Measurements from ENCODE around the gene BICDL1. TPM values are rescaled to one million over a fixed set of nuclear protein-coding genes. Genes with fewer than 3 reads are reported as not detected.

The BICDL1 gene, protein sequence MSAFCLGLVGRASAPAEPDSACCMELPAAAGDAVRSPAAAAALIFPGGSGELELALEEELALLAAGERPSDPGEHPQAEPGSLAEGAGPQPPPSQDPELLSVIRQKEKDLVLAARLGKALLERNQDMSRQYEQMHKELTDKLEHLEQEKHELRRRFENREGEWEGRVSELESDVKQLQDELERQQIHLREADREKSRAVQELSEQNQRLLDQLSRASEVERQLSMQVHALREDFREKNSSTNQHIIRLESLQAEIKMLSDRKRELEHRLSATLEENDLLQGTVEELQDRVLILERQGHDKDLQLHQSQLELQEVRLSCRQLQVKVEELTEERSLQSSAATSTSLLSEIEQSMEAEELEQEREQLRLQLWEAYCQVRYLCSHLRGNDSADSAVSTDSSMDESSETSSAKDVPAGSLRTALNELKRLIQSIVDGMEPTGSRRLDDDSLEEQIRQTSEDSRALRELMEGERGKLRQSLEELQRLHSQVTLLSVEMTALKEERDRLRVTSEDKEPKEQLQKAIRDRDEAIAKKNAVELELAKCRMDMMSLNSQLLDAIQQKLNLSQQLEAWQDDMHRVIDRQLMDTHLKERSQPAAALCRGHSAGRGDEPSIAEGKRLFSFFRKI
- 10 to 100 TPM in 1 of 4 donors, 1 to 10 TPM in 1, under 1 TPM in 2; 0.47 to 13.9 (median 1.2) TPM for total RNA-seq

DNA sequence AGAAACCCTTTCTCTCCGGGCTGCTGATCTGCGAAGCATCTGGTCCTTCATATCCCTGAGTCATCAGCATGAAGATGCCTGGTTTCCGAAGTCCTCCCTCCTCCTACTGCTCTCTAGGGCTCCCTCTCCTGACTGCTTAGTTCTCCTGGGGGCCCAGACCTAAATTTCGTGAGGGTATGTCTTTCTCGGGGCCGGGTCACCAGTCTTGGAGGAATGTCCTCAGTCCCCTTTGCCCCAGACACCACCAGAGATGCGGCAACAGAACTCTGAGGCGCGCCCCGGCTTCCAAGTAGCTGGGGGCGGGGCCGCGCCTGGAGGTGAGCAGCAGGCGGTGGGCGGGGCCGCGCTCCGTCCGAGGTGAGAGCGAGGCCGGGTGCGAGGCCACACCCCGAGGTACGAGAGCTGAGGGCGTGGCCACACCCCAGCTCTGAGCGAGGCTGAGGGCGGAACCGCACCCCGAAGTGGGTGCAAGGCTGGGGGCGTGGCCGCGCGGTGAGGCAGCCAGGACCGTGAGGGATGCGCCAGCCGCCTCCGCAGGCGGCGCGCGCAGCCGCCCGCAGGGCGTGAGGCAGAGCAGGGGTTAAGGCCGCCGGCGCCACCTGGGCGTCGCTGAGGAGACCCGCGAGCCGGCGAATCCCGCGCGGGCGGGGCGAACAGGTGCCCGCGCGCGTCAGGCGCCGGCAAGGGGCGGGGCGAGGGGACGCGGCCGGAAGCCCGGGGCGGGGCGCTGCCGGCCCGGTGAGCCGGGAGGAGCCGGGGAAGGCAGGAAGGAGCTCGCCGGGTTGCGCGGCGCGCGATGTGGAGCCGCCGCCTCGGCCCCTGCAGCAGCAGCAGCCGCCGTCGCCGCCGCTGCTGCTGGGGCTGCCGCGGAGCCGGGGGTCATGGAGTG, at the start of gene BICDL1:
BICDL1 (plus strand) TSS at position 765 of the 889 bp plus-strand sequence. CDS start 633 bp downstream, outside the sequence.
- peak within 1 kb of the TSS; percentile 20 to 64 for H3K4me3 ChIP-seq
- TF ChIP-seq, protein P1, sequence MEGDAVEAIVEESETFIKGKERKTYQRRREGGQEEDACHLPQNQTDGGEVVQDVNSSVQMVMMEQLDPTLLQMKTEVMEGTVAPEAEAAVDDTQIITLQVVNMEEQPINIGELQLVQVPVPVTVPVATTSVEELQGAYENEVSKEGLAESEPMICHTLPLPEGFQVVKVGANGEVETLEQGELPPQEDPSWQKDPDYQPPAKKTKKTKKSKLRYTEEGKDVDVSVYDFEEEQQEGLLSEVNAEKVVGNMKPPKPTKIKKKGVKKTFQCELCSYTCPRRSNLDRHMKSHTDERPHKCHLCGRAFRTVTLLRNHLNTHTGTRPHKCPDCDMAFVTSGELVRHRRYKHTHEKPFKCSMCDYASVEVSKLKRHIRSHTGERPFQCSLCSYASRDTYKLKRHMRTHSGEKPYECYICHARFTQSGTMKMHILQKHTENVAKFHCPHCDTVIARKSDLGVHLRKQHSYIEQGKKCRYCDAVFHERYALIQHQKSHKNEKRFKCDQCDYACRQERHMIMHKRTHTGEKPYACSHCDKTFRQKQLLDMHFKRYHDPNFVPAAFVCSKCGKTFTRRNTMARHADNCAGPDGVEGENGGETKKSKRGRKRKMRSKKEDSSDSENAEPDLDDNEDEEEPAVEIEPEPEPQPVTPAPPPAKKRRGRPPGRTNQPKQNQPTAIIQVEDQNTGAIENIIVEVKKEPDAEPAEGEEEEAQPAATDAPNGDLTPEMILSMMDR (IDR thresholded peaks at IDR 0.05) = no peak
- no peak for TF ChIP-seq POLR2AphosphoS5 (IDR thresholded peaks at IDR 0.05)
- TF ChIP-seq EP300 (IDR thresholded peaks at IDR 0.05) = no peak
- TF ChIP-seq POLR2A (IDR thresholded peaks at IDR 0.05) = no peak
- no peaks in the 10 kb centered on the region for H3K9me3 ChIP-seq
- H3K4me1 ChIP-seq = peaks cover 2 to 21% (median 7%) of the 10 kb centered on the region in 3 donors
- no peaks in the 10 kb centered on the region for H3K36me3 ChIP-seq
- ATAC-seq = peak; percentile 65
- H3K27me3 ChIP-seq = peaks cover 63% of the 10 kb centered on the region
- WGBS, 2 donors (ENCODE audit: low coverage in 1 of 2) = 3 to 5% methylated on average over 2 to 23 of the region's 94 CpGs
- H3K27ac ChIP-seq = peak within 1 kb of the TSS in 3 of 4 donors; percentile 18 to 58 (median 48)

DNA sequence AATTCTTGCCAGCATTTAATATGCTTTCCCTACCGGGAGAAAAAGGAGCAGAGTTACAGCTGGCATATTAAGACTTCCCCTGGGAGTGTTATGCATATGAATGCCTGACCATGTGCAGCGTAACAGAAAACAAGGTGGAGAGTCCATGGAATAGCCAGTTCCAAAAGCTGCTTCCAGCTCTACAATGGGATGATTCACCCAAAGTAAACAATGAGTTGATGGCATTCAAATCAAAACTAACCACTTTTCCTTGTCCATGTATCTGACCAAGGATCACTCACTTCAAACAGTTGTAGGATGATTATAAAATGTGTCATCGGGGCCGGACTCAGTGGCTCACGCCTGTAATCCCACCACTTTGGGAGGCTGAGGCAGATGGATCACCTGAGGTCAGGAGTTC, 48.1 kb upstream of the BICDL1 start:
- no peak overlapping the region for H3K4me3 ChIP-seq
- no peak overlapping the region for H3K27ac ChIP-seq
- H3K9me3 ChIP-seq = no peaks in the 10 kb centered on the region
- 37 to 41% methylated on average over 2 to 5 of the region's 5 CpGs for WGBS, 2 donors (ENCODE audit: low coverage in 1 of 2)
- no peaks in the 10 kb centered on the region for H3K4me1 ChIP-seq
- ATAC-seq = no peak
- TF ChIP-seq POLR2A (IDR thresholded peaks at IDR 0.05) (no peak), EP300 (IDR thresholded peaks at IDR 0.05) (no peak), POLR2AphosphoS5 (IDR thresholded peaks at IDR 0.05) (no peak)
- TF ChIP-seq, protein P1 (IDR thresholded peaks at IDR 0.05) = no peak
- H3K36me3 ChIP-seq = no peaks in the 10 kb centered on the region
- H3K27me3 ChIP-seq = peaks cover 33% of the 10 kb centered on the region

DNA sequence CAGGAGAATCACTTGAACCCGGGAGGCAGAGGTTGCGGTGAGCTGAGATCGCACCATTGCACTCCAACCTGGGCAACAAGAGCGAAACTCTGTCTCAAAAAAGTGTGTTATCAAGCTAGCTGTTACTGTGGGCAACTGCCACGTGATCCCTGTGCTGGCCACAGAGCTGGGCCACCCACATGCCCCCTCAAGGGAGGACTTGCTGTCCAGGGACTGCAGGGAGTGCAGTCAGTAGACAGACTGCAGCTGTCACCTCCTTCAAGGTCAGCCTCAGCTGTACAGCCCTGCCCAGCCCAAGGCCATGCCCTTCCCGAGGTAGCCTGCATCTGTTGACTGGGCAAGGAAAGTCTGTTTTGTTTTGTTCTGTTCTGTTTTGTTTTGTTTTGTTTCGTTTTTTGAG, 46.6 kb upstream of the BICDL1 start:
- Histone ChIP-seq H3K9me3 (no peaks in the 10 kb centered on the region), H3K27me3 (peaks cover 33% of the 10 kb centered on the region), H3K4me3 (no peak overlapping the region), H3K4me1 (no peaks in the 10 kb centered on the region), H3K36me3 (no peaks in the 10 kb centered on the region), H3K27ac (no peak overlapping the region)
- ATAC-seq = no peak
- TF ChIP-seq, protein P1 (IDR thresholded peaks at IDR 0.05) = no peak
- TF ChIP-seq EP300 (IDR thresholded peaks at IDR 0.05) (no peak), POLR2AphosphoS5 (IDR thresholded peaks at IDR 0.05) (no peak), POLR2A (IDR thresholded peaks at IDR 0.05) (no peak)
- 76 to 83% methylated on average over 3 to 4 of the region's 7 CpGs for WGBS, 2 donors (ENCODE audit: low coverage in 1 of 2)

GRCh38 chr12:119946213-119946612, 42.8 kb upstream of the BICDL1 start:
- Histone ChIP-seq H3K27me3 (peaks cover 22% of the 10 kb centered on the region), H3K36me3 (no peaks in the 10 kb centered on the region), H3K4me1 (no peaks in the 10 kb centered on the region), H3K4me3 (no peak overlapping the region), H3K27ac (no peak overlapping the region), H3K9me3 (no peaks in the 10 kb centered on the region)
- TF ChIP-seq POLR2AphosphoS5 (IDR thresholded peaks at IDR 0.05) (no peak), EP300 (IDR thresholded peaks at IDR 0.05) (no peak), POLR2A (IDR thresholded peaks at IDR 0.05) (no peak)
- TF ChIP-seq, protein P1 (IDR thresholded peaks at IDR 0.05) = no peak
- 79 to 88% methylated on average over 3 to 5 of the region's 6 CpGs for WGBS, 2 donors (ENCODE audit: low coverage in 1 of 2)
- ATAC-seq = no peak
